ENCODE data around the gene C21orf91.

DNA sequence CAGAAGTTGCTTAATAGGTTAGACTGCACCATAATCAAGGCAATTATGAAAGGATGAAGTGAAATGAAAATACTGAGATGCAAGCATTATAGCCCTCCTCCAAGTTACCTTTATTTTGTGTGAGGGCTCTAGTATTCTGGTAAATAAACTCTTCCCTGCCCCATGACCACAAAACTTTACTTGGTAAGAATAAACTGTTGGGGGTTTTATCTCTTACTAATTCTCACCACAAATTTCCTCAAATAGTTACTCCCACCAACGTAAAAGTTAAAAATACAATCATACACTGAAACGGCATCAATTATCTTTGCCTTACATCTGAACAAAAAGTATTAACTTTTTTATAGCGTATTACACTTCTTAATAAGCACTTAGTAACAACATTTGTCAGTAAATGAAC lies 29.5 kb downstream of the C21orf91 start:
- no peak for TF ChIP-seq EZH2 (IDR thresholded peaks at IDR 0.05; ENCODE audit: insufficient read depth, poor library complexity, severe bottlenecking)
- TF ChIP-seq EZH2phosphoT487 (IDR thresholded peaks at IDR 0.05; ENCODE audit: insufficient read depth, low read depth): no peak

Measured in GM23248 (cell line).